NCI-H345 (cell line): ENCODE measurements around the gene ADPRHL1.

Experiments used
- DNase-seq: peaks from one replicate; lab custom pipeline; 2025; lab: John Stamatoyannopoulos, UW

Gene ADPRHL1

GRCh38 chr13:113432506-113433270, 20.6 kb downstream of the ADPRHL1 start:
- no peak for DNase-seq

- no peak for DNase-seq
Measured at GRCh38 chr13:113431171-113431570, 22.1 kb downstream of the ADPRHL1 start.

GRCh38 chr13:113430378-113431110, 22.7 kb downstream of the ADPRHL1 start:
- DNase-seq, result no peak

- no peak for DNase-seq
Measured at GRCh38 chr13:113429608-113429985, 23.7 kb downstream of the ADPRHL1 start.

- no peak for DNase-seq
Measured at GRCh38 chr13:113428871-113429607, 24.2 kb downstream of the ADPRHL1 start.

GRCh38 chr13:113428469-113428865, 24.8 kb downstream of the ADPRHL1 start:
- DNase-seq, result no peak

- no peak for DNase-seq
Measured at GRCh38 chr13:113427562-113428468, 25.5 kb downstream of the ADPRHL1 start.

GRCh38 chr13:113426591-113426986, 26.7 kb downstream of the ADPRHL1 start:
- no peak for DNase-seq

GRCh38 chr13:113425941-113426590, 27.2 kb downstream of the ADPRHL1 start:
- DNase-seq, result no peak

GRCh38 chr13:113423520-113424163, 29.6 kb downstream of the ADPRHL1 start:
- no peak for DNase-seq

- no peak for DNase-seq
Measured at GRCh38 chr13:113422807-113423519, 30.3 kb downstream of the ADPRHL1 start.

- no peak for DNase-seq
Measured at GRCh38 chr13:113421673-113422270, 31.5 kb downstream of the ADPRHL1 start.

- DNase-seq, result no peak
Measured at GRCh38 chr13:113420833-113421600, 32.3 kb downstream of the ADPRHL1 start.

GRCh38 chr13:113420232-113420631, 33.1 kb downstream of the ADPRHL1 start:
- no peak for DNase-seq

- DNase-seq, result no peak
Measured at GRCh38 chr13:113419531-113420193, 33.6 kb downstream of the ADPRHL1 start.

- DNase-seq, result no peak
Measured at GRCh38 chr13:113418722-113419049, 34.6 kb downstream of the ADPRHL1 start.

GRCh38 chr13:113417836-113418721, 35.2 kb downstream of the ADPRHL1 start:
- DNase-seq, result no peak
